Heart left ventricle (tissue), 16 donors: Measurements from ENCODE around the gene SH3RF2. TPM values are rescaled to one million over a fixed set of nuclear protein-coding genes. Genes with fewer than 3 reads are reported as not detected.
"Not testable (repeated sequence)": the region's sequence is repeated elsewhere in the genome, so short reads cannot be mapped to it uniquely, and the experiment has no call there.

ENCODE experiments used
- ATAC-seq, 4 donors: fragments of 200-7000 bp; cut with Tn5 transposase; one replicate each; pipeline ENCODE4 v1.9.1; 2020 to 2022; ENCODE audit warnings: moderate library complexity in 4 of 4, mild to moderate bottlenecking in 3 of 4, moderate number of reproducible peaks in 1 of 4
- DNase-seq, 5 donors: peaks; one replicate each; pipeline ENCODE4 v3.0.0-alpha.2; 2020
- H3K27ac ChIP-seq, 12 donors: fragments of 200-600 bp; sonication (generic) in 4 of 12; one replicate each; pipeline versions ENCODE4 v1.5.0 to v1.8.0; 2016 to 2022; ENCODE audit warnings: mild to moderate bottlenecking in 2 of 12
- H3K27me3 ChIP-seq, 9 donors: fragments of 200-600 bp; sonication (generic) in 2 of 9; one replicate each; pipeline versions ENCODE4 v1.5.1 to v1.8.0; 2016 to 2022; ENCODE audit warnings: mild to moderate bottlenecking in 3 of 9
- H3K36me3 ChIP-seq, 9 donors: fragments of 200-600 bp; sonication (generic) in 2 of 9; one replicate each; pipeline versions ENCODE4 v1.5.0 to v1.8.0; 2018 to 2022; ENCODE audit warnings: mild to moderate bottlenecking in 2 of 9
- H3K4me1 ChIP-seq, 12 donors: fragments of 200-600 bp; sonication (generic) in 4 of 12; one replicate each; pipeline versions ENCODE4 v1.5.0 to v1.8.0; 2016 to 2022; ENCODE audit warnings: mild to moderate bottlenecking in 3 of 12
- H3K4me3 ChIP-seq, 12 donors: fragments of 200-600 bp; sonication (generic) in 4 of 12; one replicate each; pipeline versions ENCODE4 v1.5.0 to v1.8.0; 2017 to 2022; ENCODE audit warnings: mild to moderate bottlenecking in 9 of 12, moderate library complexity in 4 of 12
- H3K9me3 ChIP-seq, 12 donors: fragments of 200-600 bp; sonication (generic) in 4 of 12; one replicate each; pipeline versions ENCODE4 v1.5.0 to v1.8.0; 2016 to 2022; ENCODE audit warnings: mild to moderate bottlenecking in 1 of 12
- CTCF ChIP-seq, 12 donors: fragments of 200-600 bp; sonication (generic) in 4 of 12; IDR thresholded peaks; one replicate each; pipeline versions ENCODE4 v1.5.0 to v1.8.0; 2018 to 2022; ENCODE audit warnings: antibody characterized with exemption in 12 of 12, mild to moderate bottlenecking in 5 of 12
- POLR2A ChIP-seq, 2 donors: fragments of 450-650 bp; IDR thresholded peaks; one replicate each; pipeline ENCODE4 v1.6.1; 2017; ENCODE audit warnings: antibody characterized with exemption in 2 of 2, mild to moderate bottlenecking in 2 of 2, moderate library complexity in 2 of 2
- WGBS, 4 donors: extraction: QIAGEN DNeasy Blood & Tissue Kit in 2 of 4; methylation state at CpG; one replicate each; pipeline versions ENCODE4 v1.1.5 to v1.1.7; 2013 to 2018; 5-methylcytosine and 5-hydroxymethylcytosine counted together
- intact Hi-C, 10 donors: fragments of 100-400 bp; cut with DNase I; formaldehyde crosslinking; loops; one replicate each; pipeline versions ENCODE4 v1.11.1 to v1.14.2; 2022
- polyA plus RNA-seq, 2 donors: library from polyadenylated mRNA; stranded (reverse); fragments of 200-250 nt; gene quantifications; one replicate each; pipeline ENCODE4 v1.2.3, GENCODE V29; 2013
- total RNA-seq, 9 donors: library from RNA; depleted of rRNA in 2 of 9; stranded (reverse); fragments of >200 nt in 2 of 9; fragmentation: NEBNext Ultra II Directional in 3 of 9; extraction: Animal tissue kit (Norgen Biotek cat#: 25700) in 3 of 9; gene quantifications; one replicate each; pipeline versions ENCODE4 v1.1.0 to v1.2.4, GENCODE V29; 2016 to 2023
- donor health status: ischemic (EF 13 %, LVEDD 7.1; RV severe dilation, severe dysfunction).
- donor health status: healthy with polysubstance abuse.
- donor health status: DM: no; HTN: yes; CAD: no.
- donor health status: DM: no; HTN: no; CAD: no.
- donor health status: ischemic (EF 25% LVEDD 6.9; RV normal size, moderate dysfunction).
- donor health status: ischemic (EF 25% LVEDD 5.7; RV mildly dilated, moderate dysfunction).
- donor health status: healthy.
- donor health status: DM: yes; HTN: yes; CAD: no.
- donor health status: ischemic (EF 35%, LVEDD 5.7; RV mildly dilated, moderate dysfunction).
- donor health status: nonischemic (EF 11% LVEDD 7.7; RV severe dilation, severe dysfunction).
- donor health status: DM: yes; HTN: yes; CAD: no.
- donor health status: PGD.
- donor health status: ischemic (EF 29% LVEDD 5.4; RV normal size, mild dysfunction).
- donor health status: nonischemic (EF 23%, LVEDD 6.1; RV moderate dilation, normal function).

SH3RF2 gene
- total and polyA plus RNA-seq, 11 donors = 31.3 to 750 (median 180) TPM

DNA sequence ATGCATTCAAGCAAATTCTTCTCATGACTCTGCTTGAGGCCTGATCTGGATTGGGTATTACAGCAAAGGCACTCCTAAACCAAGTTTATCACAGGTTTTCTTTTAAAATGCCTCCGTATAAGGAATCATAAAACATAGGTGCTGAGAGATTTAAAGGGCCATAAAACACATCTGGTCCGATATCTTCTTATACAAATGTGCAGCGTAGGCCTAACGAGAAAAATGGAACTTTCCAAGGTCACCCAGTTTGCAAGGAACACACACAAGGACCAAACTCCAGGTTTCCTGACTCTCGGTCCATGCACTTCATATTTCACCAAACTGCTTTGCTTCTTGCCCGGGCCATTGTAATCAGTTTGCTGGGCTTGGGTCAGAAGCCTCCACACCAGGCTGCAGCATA is 22.1 kb downstream of the SH3RF2 start:
- WGBS, 4 donors = 85 to 92% (median 89%) methylated on average over 6 of the region's 6 CpGs
- intact Hi-C loops = no loop called here
- no peaks in the 10 kb centered on the region for H3K36me3 ChIP-seq

GRCh38 chr5:145960166-145960565 is 23.8 kb downstream of the SH3RF2 start:
- 77 to 88% (median 80%) methylated on average over 1 of the region's 1 CpG for WGBS, 4 donors

More for the DNA sequence above, 22.1 kb downstream of the SH3RF2 start:
- no peaks in the 10 kb centered on the region for H3K9me3 ChIP-seq
- H3K27ac ChIP-seq = no peak overlapping the region
- TF ChIP-seq CTCF (IDR thresholded peaks at IDR 0.05) = no peak
- no peak for TF ChIP-seq POLR2A (IDR thresholded peaks at IDR 0.05)
- no peak overlapping the region for H3K4me3 ChIP-seq
- no peaks in the 10 kb centered on the region for H3K27me3 ChIP-seq
- no peak for ATAC-seq
- no peak for DNase-seq
- H3K4me1 ChIP-seq = peaks cover 0 to under 1% (median 0%) of the 10 kb centered on the region in 12 donors

GRCh38 chr5:145960848-145961600 is 24.6 kb downstream of the SH3RF2 start:
- TF ChIP-seq POLR2A (IDR thresholded peaks at IDR 0.05) (no peak), CTCF (IDR thresholded peaks at IDR 0.05) (no peak)
- ATAC-seq (no peak), DNase-seq (no peak)
- Histone ChIP-seq H3K27me3 (no peaks in the 10 kb centered on the region), H3K9me3 (no peaks in the 10 kb centered on the region), H3K27ac (no peak overlapping the region), H3K4me1 (peaks cover 0 to 3% (median 0%) of the 10 kb centered on the region in 12 donors), H3K36me3 (no peaks in the 10 kb centered on the region), H3K4me3 (no peak overlapping the region)
- intact Hi-C loops = no loop called here
- 47 to 54% (median 50%) methylated on average over 4 of the region's 4 CpGs for WGBS, 4 donors

More at GRCh38 chr5:145960166-145960565, 23.8 kb downstream of the SH3RF2 start:
- no peak for ATAC-seq
- Histone ChIP-seq H3K36me3 (no peaks in the 10 kb centered on the region), H3K4me1 (no peaks in the 10 kb centered on the region), H3K9me3 (no peaks in the 10 kb centered on the region), H3K4me3 (no peak overlapping the region), H3K27ac (no peak overlapping the region), H3K27me3 (no peaks in the 10 kb centered on the region)
- intact Hi-C loops = no loop called here
- TF ChIP-seq CTCF (IDR thresholded peaks at IDR 0.05) = no peak
- TF ChIP-seq POLR2A (IDR thresholded peaks at IDR 0.05) = no peak
- DNase-seq = no peak

- no peak for DNase-seq
- intact Hi-C loops = no loop called here
- H3K9me3 ChIP-seq = no peaks in the 10 kb centered on the region
- no peak overlapping the region for H3K4me3 ChIP-seq
- peaks cover 0 to 3% (median 0%) of the 10 kb centered on the region in 12 donors for H3K4me1 ChIP-seq
- ATAC-seq = no peak
- 85 to 91% (median 88%) methylated on average over 2 of the region's 2 CpGs for WGBS, 4 donors
- no peak overlapping the region for H3K27ac ChIP-seq
- TF ChIP-seq CTCF (IDR thresholded peaks at IDR 0.05) (no peak), POLR2A (IDR thresholded peaks at IDR 0.05) (no peak)
- H3K36me3 ChIP-seq = no peaks in the 10 kb centered on the region
- no peaks in the 10 kb centered on the region for H3K27me3 ChIP-seq
Observed at GRCh38 chr5:145962001-145962400, 25.6 kb downstream of the SH3RF2 start.

- H3K9me3 ChIP-seq, ATAC-seq, H3K4me1 ChIP-seq, H3K36me3 ChIP-seq, intact Hi-C loops, H3K27ac ChIP-seq, H3K4me3 ChIP-seq, DNase-seq, H3K27me3 ChIP-seq: not testable (repeated sequence)
- WGBS, 4 donors = 93 to 97% (median 95%) methylated on average over 9 of the region's 9 CpGs
Observed at GRCh38 chr5:145964008-145964407, 27.6 kb downstream of the SH3RF2 start.
